ELR (cell line): Measurements from ENCODE around the gene MYLK4.

Source experiments
- DNase-seq: peaks from one replicate; pipeline ENCODE4 v3.0.0-alpha.2; 2015; ENCODE audit warnings: low read depth

MYLK4 gene

DNA sequence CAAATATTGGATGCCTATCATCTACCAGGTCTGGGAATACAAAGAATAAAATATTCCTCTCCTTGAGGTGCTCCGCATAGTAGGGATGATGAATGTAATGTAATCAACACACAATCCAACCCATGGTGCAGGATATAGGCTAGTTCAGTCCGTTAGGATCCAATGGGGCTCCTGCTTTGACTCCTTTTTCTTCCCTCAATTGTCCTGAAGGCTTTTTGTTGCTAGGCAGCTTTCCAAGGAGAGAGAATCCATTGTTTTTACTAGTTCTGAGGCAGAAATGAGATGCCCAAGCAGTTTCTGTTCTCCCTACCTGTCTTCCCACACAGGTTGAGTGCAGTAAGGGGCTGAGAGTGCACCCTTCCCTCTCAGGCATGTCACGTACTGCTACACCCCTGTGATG is 26.5 kb upstream of the MYLK4 start:
- no peak for DNase-seq

DNA sequence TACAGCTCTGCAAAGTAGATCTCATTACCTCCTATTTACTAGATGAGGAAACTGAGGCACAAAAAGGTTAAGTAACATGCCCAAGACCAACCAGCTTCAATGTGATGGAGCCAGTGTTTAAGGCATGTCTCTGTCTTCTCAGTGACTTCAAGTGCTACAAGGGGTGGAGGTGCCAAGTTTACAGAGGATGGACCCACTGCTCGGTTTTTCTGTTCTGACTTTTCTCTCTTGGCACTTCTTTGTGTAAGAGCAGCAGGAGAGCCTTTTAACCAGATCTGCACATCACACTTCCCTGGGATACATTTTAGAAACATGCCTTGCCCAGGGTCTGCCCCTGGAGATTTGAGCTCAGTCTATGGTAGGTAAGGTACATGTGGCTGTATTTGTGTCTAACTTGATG is 24.3 kb upstream of the MYLK4 start:
- DNase-seq = no peak

DNA sequence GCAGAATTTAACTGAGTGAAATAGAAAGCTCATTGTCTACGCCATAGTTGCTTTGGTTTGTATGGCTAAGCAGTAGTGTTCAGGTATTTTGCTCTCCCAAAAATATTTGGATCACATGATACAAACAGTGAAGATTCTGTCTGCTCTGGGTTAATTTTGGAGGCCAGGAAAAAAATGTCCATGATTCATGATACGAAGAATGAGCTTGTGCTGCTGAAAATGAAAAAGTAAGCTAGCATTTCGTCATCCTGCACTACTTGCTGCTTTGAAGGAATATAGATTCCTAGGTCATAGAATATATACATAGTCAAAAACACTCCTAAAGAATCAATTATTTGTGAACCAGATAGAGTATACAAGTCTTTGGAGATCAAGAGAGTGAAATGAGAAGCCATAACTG is 22.7 kb upstream of the MYLK4 start:
- DNase-seq = no peak

DNA sequence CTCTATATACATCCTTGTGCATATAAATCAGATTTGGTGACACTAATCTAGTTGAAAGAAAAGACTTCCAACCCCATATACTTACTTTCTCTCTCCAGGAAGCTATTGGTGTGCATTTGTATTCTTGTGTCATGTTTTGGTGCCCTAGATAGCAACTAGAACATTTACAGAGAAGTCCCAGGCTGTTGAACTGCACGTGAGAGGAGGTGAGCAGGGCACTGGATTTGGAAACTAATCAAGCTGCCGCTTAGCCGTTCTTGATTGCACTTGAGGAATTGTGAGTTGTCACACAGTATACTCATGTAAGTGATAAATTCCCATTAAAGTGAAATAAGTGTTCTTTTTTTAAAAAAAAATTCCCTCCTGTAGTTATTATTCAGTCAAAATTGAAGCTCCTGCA is 22.1 kb upstream of the MYLK4 start:
- no peak for DNase-seq

- DNase-seq = no peak
Measured at GRCh38 chr6:2771079-2771478, 20.4 kb upstream of the MYLK4 start.

DNA sequence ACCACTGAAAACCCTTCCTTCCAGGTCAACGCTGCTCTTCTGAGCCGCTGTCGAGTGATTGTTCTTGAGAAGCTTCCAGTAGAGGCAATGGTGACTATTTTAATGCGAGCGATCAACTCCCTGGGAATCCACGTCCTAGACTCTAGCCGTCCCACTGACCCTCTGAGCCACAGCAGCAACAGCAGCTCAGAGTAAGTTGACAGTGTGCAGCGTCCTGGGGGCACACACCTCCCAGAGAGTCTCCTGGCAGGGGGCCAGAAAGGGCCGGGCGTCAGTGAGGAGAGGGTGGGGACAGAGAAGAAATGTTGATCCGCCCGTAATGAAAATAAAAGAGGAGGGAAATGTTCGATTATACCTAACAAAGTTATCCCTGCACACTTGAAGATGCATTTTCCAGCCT is 19.4 kb upstream of the MYLK4 start:
- no peak for DNase-seq

GRCh38 chr6:2768696-2769095 is 18.0 kb upstream of the MYLK4 start:
- no peak for DNase-seq

- peak; percentile 21 for DNase-seq
Measured at GRCh38 chr6:2767657-2768524, 17.2 kb upstream of the MYLK4 start.

DNA sequence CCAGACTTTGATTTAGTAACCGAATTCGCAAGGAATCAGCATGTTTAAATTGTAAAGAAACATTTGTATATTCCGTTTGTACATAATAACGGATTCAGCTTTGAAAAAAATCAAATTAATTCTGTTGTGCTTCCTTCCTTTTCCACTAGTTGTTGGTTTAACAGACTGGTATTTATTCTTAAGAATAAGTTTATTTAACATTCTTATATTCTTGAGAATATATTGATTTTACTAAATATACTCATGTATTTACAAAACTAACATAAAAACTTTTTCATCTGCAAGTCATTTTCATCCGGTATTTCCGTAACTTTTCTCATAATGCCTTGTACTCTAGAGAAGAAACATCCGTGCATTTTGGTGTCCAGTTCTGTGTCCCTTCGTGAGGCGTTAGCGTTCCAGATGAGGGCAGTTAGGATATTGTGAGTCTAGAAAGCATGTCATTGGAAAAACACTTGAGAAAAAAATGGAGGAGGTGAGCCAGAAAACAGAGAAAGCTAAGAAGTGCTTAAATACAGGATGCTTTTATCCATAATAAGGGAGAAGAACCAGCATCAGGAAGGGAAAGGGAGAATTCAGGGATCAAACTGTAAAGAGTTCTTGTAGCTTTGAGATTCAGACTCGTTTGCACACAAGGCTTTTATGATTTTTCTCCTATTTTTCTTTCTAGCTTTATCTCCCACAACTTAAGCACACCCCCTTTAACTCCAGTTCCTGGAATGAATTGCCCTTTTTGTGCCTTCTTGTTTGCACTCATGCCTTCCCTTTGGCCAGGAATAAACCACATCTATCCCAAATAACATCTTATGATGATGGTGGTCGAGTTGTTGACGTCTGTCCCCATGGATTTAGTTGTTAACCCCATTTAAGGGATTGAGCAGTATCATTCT is 16.3 kb upstream of the MYLK4 start:
- peak; percentile 41 for DNase-seq

- DNase-seq = peak; percentile 56
Measured at GRCh38 chr6:2765896-2766766, 15.4 kb upstream of the MYLK4 start.

GRCh38 chr6:2765166-2765895 is 14.6 kb upstream of the MYLK4 start, which contains the start of gene WRNIP1:
TSS of gene WRNIP1 (plus strand) at chr6:2765393. CDS start at chr6:2765623, 230 bp downstream.
- DNase-seq = peak; percentile 99

DNA sequence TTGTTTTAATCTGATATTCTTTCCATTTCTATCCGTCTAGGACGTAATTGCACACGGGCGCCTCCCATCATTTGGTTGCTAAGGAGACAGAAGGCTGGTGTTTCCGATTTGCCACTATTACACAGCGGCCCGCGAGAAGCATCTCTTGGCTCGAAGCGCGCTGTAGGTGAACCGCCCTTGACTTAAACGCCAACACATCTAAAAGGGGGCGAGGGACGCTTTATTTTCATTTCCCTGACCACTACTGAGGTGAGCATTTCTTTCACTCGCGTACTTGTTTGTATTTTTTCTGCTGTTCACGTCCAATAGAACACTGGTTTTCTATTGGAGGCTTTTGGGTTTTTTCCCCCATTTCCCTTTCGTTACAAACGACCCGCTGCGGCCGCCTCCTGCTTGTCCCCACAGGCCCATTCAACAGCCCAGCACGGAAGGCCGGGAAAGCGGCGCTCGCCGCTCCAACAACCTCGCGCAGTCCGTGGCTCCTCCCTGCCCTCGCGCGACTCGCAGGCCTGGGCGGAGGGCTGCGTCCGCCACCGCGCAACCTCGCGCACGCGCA is 14.0 kb upstream of the MYLK4 start:
- peak; percentile 81 for DNase-seq

DNA sequence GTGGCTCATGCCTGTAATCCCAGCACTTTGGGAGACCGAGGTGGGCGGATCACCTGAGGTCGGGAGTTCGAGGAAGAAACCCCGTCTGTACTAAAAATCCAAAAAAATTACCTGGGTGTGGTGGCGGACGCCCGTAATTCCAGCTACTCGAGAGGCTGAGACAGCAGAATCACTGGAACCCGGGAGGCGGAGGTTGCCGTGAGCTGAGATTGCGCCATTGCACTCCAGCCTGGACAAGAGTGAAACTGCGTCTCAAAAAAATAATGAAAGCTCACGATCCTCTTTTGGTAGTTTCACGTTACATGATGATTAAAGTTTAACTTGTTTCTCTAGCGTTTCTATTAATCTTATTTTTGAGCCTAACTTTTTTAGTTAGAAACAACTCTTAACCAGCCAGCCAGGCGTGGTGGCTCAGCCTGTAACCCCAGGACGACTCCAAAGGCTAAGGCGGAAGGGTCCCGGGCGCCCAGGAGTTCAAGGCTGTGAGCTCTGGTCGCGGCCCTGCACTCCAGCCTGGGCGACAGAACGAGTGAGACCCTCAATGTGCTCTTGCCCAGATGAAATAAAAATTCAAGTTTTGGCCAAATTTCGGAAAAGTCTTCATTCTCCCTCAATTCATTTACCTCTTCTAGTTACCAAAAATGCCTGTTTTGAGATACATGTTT is 13.3 kb upstream of the MYLK4 start:
- no peak for DNase-seq

DNA sequence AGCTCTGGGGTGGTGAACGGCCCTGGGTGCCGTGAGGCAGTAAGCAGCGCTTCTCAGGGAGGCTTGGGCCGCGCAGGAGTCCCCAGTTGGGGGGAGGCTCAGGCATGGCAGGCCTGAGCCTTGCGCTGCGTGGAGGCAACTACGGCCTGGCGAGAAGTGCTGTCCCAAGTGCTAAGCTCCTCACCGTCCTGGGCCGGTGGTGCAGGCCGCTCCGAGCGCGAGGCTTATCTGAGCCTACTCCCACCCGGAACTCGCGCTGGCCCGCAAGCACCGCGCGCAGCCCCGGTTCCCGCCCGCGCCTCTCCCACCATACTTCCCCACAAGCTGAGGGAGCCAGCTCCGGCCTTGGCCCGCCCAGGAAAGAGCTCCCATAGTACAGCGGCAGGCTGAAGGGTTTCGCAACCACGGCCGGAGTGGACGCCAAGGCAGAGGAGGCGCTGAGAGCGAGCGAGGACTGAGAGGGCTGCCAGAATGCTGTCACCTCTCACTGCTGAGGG is 12.7 kb upstream of the MYLK4 start:
- no peak for DNase-seq

GRCh38 chr6:2762868-2763267 is 12.1 kb upstream of the MYLK4 start:
- DNase-seq = peak; percentile 13

- DNase-seq = peak; percentile 34
Measured at GRCh38 chr6:2760882-2761842, 10.4 kb upstream of the MYLK4 start.

DNA sequence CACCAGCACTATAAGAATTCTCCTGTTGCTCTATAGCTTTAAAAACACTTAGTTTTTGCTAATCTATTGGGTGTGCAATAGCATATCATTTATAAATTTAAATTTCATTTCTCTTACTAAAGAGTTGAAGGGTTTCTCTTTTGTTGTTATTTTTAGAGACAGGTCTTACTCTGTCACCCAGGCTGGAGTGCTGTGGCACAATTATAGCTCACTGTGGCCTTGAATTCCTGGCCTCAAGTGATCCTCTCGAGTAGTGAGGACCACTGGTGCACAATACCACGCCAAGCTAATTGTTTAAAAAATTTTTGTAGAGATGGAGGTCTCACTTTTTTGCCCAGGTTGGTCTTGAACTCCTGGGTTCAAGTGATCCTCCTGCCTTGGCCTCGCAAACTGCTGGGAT is 8.3 kb upstream of the MYLK4 start:
- DNase-seq = no peak

DNA sequence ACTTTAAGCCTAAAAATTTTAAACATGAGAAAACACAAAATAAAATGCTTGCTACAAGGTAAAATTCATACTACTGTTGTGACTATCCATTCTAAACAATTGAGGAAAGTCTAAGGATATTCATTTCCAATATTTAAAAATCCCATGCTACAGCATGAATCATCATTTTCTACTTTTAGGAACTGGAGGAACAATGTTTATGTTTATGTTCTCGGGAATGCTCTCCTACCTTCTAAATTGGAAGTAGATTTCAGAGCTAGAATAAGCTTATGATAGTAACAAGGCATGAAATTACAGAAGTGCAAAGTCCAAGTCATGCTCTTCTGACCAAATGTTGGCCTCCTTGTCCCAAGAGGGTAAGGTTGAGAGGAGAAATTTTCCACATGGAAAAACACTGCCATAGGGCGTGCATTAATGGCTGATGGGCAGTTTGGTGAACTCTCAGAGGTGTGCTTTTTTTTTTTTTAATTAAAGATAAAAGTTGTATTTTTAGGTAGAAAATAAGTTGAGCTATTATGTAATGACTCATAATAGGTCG is 6.0 kb upstream of the MYLK4 start:
- DNase-seq = no peak

DNA sequence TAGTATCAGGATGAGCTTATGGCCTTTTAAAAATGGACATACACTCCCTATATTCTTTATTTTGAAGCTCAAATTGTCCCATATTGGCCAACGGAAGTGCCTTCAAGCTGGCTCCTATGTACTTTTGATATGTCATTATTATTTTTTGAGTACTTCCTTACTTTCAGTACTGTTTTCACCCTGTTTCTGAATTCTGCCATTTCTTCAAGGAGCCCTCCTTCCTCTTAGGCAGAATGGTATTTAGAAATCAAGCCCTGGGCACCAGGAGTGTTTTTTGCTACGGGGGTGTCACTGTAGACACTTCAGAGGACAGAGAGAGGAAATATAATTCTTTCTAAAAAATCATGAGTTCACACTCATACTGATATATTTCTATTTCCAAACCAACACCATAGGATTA is 5.5 kb upstream of the MYLK4 start:
- no peak for DNase-seq
